T-helper 22 cell (primary cell): Measurements from ENCODE around the gene APH1B.
"Not testable (repeated sequence)": the region's sequence is repeated elsewhere in the genome, so short reads cannot be mapped to it uniquely, and the experiment has no call there.

Source experiments
- DNase-seq: peaks from one replicate; pipeline ENCODE4 v3.0.0-alpha.2; 2020; ENCODE audit warnings: low read depth

APH1B gene

GRCh38 chr15:63332367-63333124 is 55.1 kb downstream of the APH1B start:
- DNase-seq, result no peak

GRCh38 chr15:63334821-63335220 is 57.4 kb downstream of the APH1B start:
- no peak for DNase-seq

GRCh38 chr15:63335543-63336240 is 58.3 kb downstream of the APH1B start:
- DNase-seq, result no peak

- DNase-seq, result no peak
Observed at GRCh38 chr15:63337046-63337445, 59.6 kb downstream of the APH1B start.

- no peak for DNase-seq
Observed at GRCh38 chr15:63338170-63338569, 60.8 kb downstream of the APH1B start.

GRCh38 chr15:63339006-63339766 is 61.8 kb downstream of the APH1B start:
- DNase-seq, result no peak

GRCh38 chr15:63339836-63340235 is 62.4 kb downstream of the APH1B start:
- no peak for DNase-seq

- no peak for DNase-seq
Observed at GRCh38 chr15:63340353-63340752, 62.9 kb downstream of the APH1B start.

GRCh38 chr15:63340878-63341277 is 63.5 kb downstream of the APH1B start:
- DNase-seq, result no peak

GRCh38 chr15:63341898-63342297 is 64.5 kb downstream of the APH1B start:
- no peak for DNase-seq

GRCh38 chr15:63342996-63343562 is 65.7 kb downstream of the APH1B start:
- DNase-seq, result not testable (repeated sequence)

- DNase-seq, result no peak
Observed at GRCh38 chr15:63344731-63345390, 67.5 kb downstream of the APH1B start.

- DNase-seq, result no peak
Observed at GRCh38 chr15:63345391-63345752, 68.0 kb downstream of the APH1B start.

GRCh38 chr15:63347074-63347857 is 69.9 kb downstream of the APH1B start:
- DNase-seq, result no peak

- no peak for DNase-seq
Observed at GRCh38 chr15:63348392-63348791, 71.0 kb downstream of the APH1B start.

GRCh38 chr15:63349156-63349555 is 71.8 kb downstream of the APH1B start:
- DNase-seq, result no peak

- no peak for DNase-seq
Observed at GRCh38 chr15:63349621-63350020, 72.2 kb downstream of the APH1B start.

- DNase-seq, result no peak
Observed at GRCh38 chr15:63350178-63350621, 72.8 kb downstream of the APH1B start.

- no peak for DNase-seq
Observed at GRCh38 chr15:63351170-63351569, 73.8 kb downstream of the APH1B start.

GRCh38 chr15:63352808-63353207 is 75.4 kb downstream of the APH1B start:
- DNase-seq, result no peak

- no peak for DNase-seq
Observed at GRCh38 chr15:63353261-63353660, 75.9 kb downstream of the APH1B start.
